ENCODE measurements around the gene KCNIP1.

Gene KCNIP1

GRCh38 chr5:170599756-170600155 lies 95.9 kb downstream of the KCNIP1 start:
- no CpG with 5 or more reads among the region's 2 CpGs for WGBS (ENCODE audit: extremely low coverage, insufficient coverage, insufficient read length)
- Histone ChIP-seq H4K12ac (ENCODE audit: low read depth, low read length) (no peak overlapping the region), H3K23ac (ENCODE audit: low read length) (no peak overlapping the region), H3K4me3 (ENCODE audit: low read depth, low read length) (no peak overlapping the region), H3K36me3 (ENCODE audit: control insufficient read depth in 1 of 2, insufficient read depth in 2 of 2, low read length in 2 of 2) (no peaks in the 10 kb centered on the region), H3K79me1 (ENCODE audit: low read length) (no peaks in the 10 kb centered on the region), H3K79me2 (ENCODE audit: control insufficient read depth, insufficient read depth, low read length, poor library complexity) (no peaks in the 10 kb centered on the region), H4K8ac (ENCODE audit: low read depth, low read length) (no peak overlapping the region), H2BK120ac (ENCODE audit: insufficient read depth, low read length, poor library complexity) (no peak overlapping the region), H2BK12ac (ENCODE audit: low read length) (no peak overlapping the region), H2BK5ac (ENCODE audit: low read depth, low read length, poor library complexity) (no peak overlapping the region), H3K4ac (ENCODE audit: low read depth, low read length) (no peak overlapping the region), H3K14ac (ENCODE audit: low read length) (no peak overlapping the region), H2AK5ac (ENCODE audit: low read length) (no peak overlapping the region), H3K4me1 (ENCODE audit: control insufficient read depth in 1 of 2, insufficient read depth in 2 of 2, low read length in 2 of 2) (peaks cover 19 to 22% of the 10 kb centered on the region in 2 experiments), H3K4me2 (ENCODE audit: low read length) (no peak overlapping the region), H3K9ac (ENCODE audit: low read length) (no peak overlapping the region), H3K27me3 (ENCODE audit: insufficient read depth, low read length) (no peaks in the 10 kb centered on the region), H4K91ac (ENCODE audit: low read depth, low read length) (no peak overlapping the region), H3K18ac (ENCODE audit: low read length) (no peak overlapping the region), H2AFZ (ENCODE audit: insufficient read depth, low read length, poor library complexity) (no peak overlapping the region), H3K27ac (ENCODE audit: low read depth, low read length) (no peak overlapping the region), H3K9me3 (ENCODE audit: insufficient read depth, low read depth, low read length) (peaks cover 3% of the 10 kb centered on the region)
- DNase-seq = no peak

- H3K27ac ChIP-seq (ENCODE audit: low read depth, low read length) = no peak overlapping the region
- H2AK5ac ChIP-seq (ENCODE audit: low read length) = no peak overlapping the region
- no peak overlapping the region for H2BK12ac ChIP-seq (ENCODE audit: low read length)
- no peak overlapping the region for H3K4ac ChIP-seq (ENCODE audit: low read depth, low read length)
- H2BK120ac ChIP-seq (ENCODE audit: insufficient read depth, low read length, poor library complexity) = no peak overlapping the region
- peaks cover 3% of the 10 kb centered on the region for H3K9me3 ChIP-seq (ENCODE audit: insufficient read depth, low read depth, low read length)
- no peak overlapping the region for H2BK5ac ChIP-seq (ENCODE audit: low read depth, low read length, poor library complexity)
- peaks cover 16 to 21% of the 10 kb centered on the region in 2 experiments for H3K4me1 ChIP-seq (ENCODE audit: control insufficient read depth in 1 of 2, insufficient read depth in 2 of 2, low read length in 2 of 2)
- H3K23ac ChIP-seq (ENCODE audit: low read length) = no peak overlapping the region
- H3K79me1 ChIP-seq (ENCODE audit: low read length) = no peaks in the 10 kb centered on the region
- H4K8ac ChIP-seq (ENCODE audit: low read depth, low read length) = no peak overlapping the region
- H4K91ac ChIP-seq (ENCODE audit: low read depth, low read length) = no peak overlapping the region
- H3K4me2 ChIP-seq (ENCODE audit: low read length) = no peak overlapping the region
- no peak overlapping the region for H3K18ac ChIP-seq (ENCODE audit: low read length)
- H4K12ac ChIP-seq (ENCODE audit: low read depth, low read length) = no peak overlapping the region
- H3K14ac ChIP-seq (ENCODE audit: low read length) = no peak overlapping the region
- WGBS (ENCODE audit: extremely low coverage, insufficient coverage, insufficient read length) = no CpG with 5 or more reads among the region's 11 CpGs
- H2AFZ ChIP-seq (ENCODE audit: insufficient read depth, low read length, poor library complexity) = no peak overlapping the region
- no peak for DNase-seq
- no peaks in the 10 kb centered on the region for H3K36me3 ChIP-seq (ENCODE audit: control insufficient read depth in 1 of 2, insufficient read depth in 2 of 2, low read length in 2 of 2)
- H3K27me3 ChIP-seq (ENCODE audit: insufficient read depth, low read length) = no peaks in the 10 kb centered on the region
- H3K79me2 ChIP-seq (ENCODE audit: control insufficient read depth, insufficient read depth, low read length, poor library complexity) = no peaks in the 10 kb centered on the region
- no peak overlapping the region for H3K4me3 ChIP-seq (ENCODE audit: low read depth, low read length)
- no peak overlapping the region for H3K9ac ChIP-seq (ENCODE audit: low read length)
Observed at GRCh38 chr5:170601619-170602018, 97.8 kb downstream of the KCNIP1 start.

DNA sequence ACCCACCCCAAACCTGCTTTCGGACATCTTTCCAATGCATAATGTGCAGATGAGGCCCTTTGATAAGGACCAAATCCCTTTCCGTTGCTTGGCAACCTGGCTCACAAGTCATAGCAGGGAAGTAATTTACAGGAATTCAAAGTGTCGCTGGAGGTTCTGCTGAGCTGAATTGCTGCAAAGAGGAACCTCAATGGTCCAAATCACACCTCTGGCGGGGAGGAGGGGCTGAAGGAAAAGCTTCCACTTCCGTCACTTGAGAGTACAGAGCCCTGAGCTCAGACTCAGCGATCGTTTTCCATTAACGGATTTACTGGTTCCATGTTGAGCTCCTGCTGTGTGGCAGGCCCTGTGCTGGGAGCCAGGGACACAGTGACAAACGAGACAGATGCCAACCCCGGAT lies 99.3 kb downstream of the KCNIP1 start:
- Histone ChIP-seq H2BK5ac (ENCODE audit: low read depth, low read length, poor library complexity) (no peak overlapping the region), H3K4me3 (ENCODE audit: low read depth, low read length) (no peak overlapping the region), H3K9me3 (ENCODE audit: insufficient read depth, low read depth, low read length) (peaks cover 3% of the 10 kb centered on the region), H2AFZ (ENCODE audit: insufficient read depth, low read length, poor library complexity) (no peak overlapping the region), H3K79me1 (ENCODE audit: low read length) (no peaks in the 10 kb centered on the region), H2AK5ac (ENCODE audit: low read length) (no peak overlapping the region), H3K4ac (ENCODE audit: low read depth, low read length) (no peak overlapping the region), H3K23ac (ENCODE audit: low read length) (no peak overlapping the region), H3K9ac (ENCODE audit: low read length) (no peak overlapping the region), H4K12ac (ENCODE audit: low read depth, low read length) (no peak overlapping the region), H3K79me2 (ENCODE audit: control insufficient read depth, insufficient read depth, low read length, poor library complexity) (no peaks in the 10 kb centered on the region), H3K18ac (ENCODE audit: low read length) (no peak overlapping the region), H3K4me1 (ENCODE audit: control insufficient read depth in 1 of 2, insufficient read depth in 2 of 2, low read length in 2 of 2) (peaks cover 5 to 14% of the 10 kb centered on the region in 2 experiments), H3K4me2 (ENCODE audit: low read length) (no peak overlapping the region), H3K27ac (ENCODE audit: low read depth, low read length) (no peak overlapping the region), H4K8ac (ENCODE audit: low read depth, low read length) (no peak overlapping the region), H4K91ac (ENCODE audit: low read depth, low read length) (no peak overlapping the region), H3K14ac (ENCODE audit: low read length) (no peak overlapping the region), H2BK12ac (ENCODE audit: low read length) (no peak overlapping the region), H2BK120ac (ENCODE audit: insufficient read depth, low read length, poor library complexity) (no peak overlapping the region), H3K27me3 (ENCODE audit: insufficient read depth, low read length) (no peaks in the 10 kb centered on the region), H3K36me3 (ENCODE audit: control insufficient read depth in 1 of 2, insufficient read depth in 2 of 2, low read length in 2 of 2) (no peaks in the 10 kb centered on the region)
- WGBS (ENCODE audit: extremely low coverage, insufficient coverage, insufficient read length) = no CpG with 5 or more reads among the region's 10 CpGs
- no peak for DNase-seq

- Histone ChIP-seq H2BK120ac (ENCODE audit: insufficient read depth, low read length, poor library complexity) (no peak overlapping the region), H2BK5ac (ENCODE audit: low read depth, low read length, poor library complexity) (no peak overlapping the region), H3K4me2 (ENCODE audit: low read length) (no peak overlapping the region), H3K36me3 (ENCODE audit: control insufficient read depth in 1 of 2, insufficient read depth in 2 of 2, low read length in 2 of 2) (no peaks in the 10 kb centered on the region), H3K14ac (ENCODE audit: low read length) (no peak overlapping the region), H2AK5ac (ENCODE audit: low read length) (no peak overlapping the region), H3K27me3 (ENCODE audit: insufficient read depth, low read length) (no peaks in the 10 kb centered on the region), H3K9ac (ENCODE audit: low read length) (no peak overlapping the region), H2AFZ (ENCODE audit: insufficient read depth, low read length, poor library complexity) (no peak overlapping the region), H3K18ac (ENCODE audit: low read length) (no peak overlapping the region), H3K27ac (ENCODE audit: low read depth, low read length) (no peak overlapping the region), H3K4me3 (ENCODE audit: low read depth, low read length) (no peak overlapping the region), H3K9me3 (ENCODE audit: insufficient read depth, low read depth, low read length) (peaks cover 3% of the 10 kb centered on the region), H3K79me2 (ENCODE audit: control insufficient read depth, insufficient read depth, low read length, poor library complexity) (no peaks in the 10 kb centered on the region), H4K12ac (ENCODE audit: low read depth, low read length) (no peak overlapping the region), H4K91ac (ENCODE audit: low read depth, low read length) (no peak overlapping the region), H3K4me1 (ENCODE audit: control insufficient read depth in 1 of 2, insufficient read depth in 2 of 2, low read length in 2 of 2) (peaks cover 2 to 7% of the 10 kb centered on the region in 2 experiments), H3K23ac (ENCODE audit: low read length) (no peak overlapping the region), H3K79me1 (ENCODE audit: low read length) (no peaks in the 10 kb centered on the region), H2BK12ac (ENCODE audit: low read length) (no peak overlapping the region), H3K4ac (ENCODE audit: low read depth, low read length) (no peak overlapping the region), H4K8ac (ENCODE audit: low read depth, low read length) (no peak overlapping the region)
- peak in 1 of 2 donors; percentile 40 for DNase-seq
- WGBS (ENCODE audit: extremely low coverage, insufficient coverage, insufficient read length) = no CpG with 5 or more reads among the region's 12 CpGs
Observed at GRCh38 chr5:170603578-170604565, 100.1 kb downstream of the KCNIP1 start.

Measured in trophoblast cell (in vitro differentiated cells and primary cell).